HG02759 (cell line): ENCODE results near the gene NXPH2.
"Not testable (repeated sequence)": the region's sequence is repeated elsewhere in the genome, so short reads cannot be mapped to it uniquely, and the experiment has no call there.

Experiments used
- ATAC-seq: cut with Tn5 transposase; IDR thresholded peaks from one replicate; pipeline ENCODE4 v1.9.1; 2021; ENCODE audit warnings: mild to moderate bottlenecking, moderate library complexity; ENCODE audit not compliant: unreplicated experiment

Gene NXPH2

DNA sequence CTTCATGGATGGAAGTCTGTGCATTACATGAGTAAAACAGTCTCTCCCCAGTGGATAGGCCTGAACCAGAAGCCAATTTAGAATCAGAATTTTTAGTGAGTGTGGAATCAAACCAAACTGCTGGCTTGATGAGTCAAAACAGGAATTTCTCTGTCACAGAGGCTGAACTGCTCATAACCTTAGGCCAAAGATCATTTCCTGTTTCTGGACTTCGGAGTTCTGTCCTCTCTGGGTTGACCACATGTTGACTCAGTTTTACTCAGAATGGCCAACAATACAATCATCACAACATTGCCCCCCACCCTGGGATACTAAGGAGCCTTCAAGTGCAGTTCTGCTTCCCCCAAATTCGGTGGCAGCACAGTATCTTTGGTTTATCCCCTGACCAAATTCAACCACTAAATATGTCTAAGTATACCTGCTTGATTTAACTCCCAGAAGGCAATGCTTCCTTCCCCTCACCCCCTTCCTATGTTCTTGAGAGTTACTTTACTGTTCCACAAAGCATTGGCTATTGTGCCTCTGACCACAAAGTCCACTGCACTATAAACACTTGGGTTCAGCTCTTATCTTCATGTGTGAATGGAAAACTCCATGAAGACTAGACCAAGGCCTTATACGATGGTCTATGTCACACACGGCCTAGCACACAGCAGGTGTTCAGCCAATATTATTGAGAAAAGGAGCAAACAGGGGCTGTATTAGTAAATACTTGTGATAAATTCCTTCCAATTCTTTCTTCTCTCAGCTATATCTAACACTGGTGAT, 67.8 kb downstream of the NXPH2 start:
- ATAC-seq, result peak; percentile 93

DNA sequence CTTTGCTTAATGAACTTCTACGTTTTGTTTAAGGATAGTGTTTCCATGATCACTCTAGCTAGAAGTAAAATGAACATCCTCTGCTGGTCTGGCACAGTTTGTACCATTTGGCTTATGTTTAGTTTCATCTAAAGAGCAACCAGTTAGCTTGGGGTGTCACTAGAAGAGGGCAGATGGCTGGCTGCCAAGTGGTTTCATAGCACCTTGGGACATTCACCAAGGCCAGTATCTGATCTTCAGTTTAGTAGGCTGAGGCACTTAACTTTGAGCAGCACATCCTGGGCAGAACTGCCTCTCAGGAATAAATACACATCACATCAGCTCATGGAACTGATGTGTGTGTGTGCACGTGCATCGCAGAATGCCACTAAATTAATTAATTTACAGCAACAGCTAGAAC, 68.4 kb downstream of the NXPH2 start:
- peak; percentile 49 for ATAC-seq

DNA sequence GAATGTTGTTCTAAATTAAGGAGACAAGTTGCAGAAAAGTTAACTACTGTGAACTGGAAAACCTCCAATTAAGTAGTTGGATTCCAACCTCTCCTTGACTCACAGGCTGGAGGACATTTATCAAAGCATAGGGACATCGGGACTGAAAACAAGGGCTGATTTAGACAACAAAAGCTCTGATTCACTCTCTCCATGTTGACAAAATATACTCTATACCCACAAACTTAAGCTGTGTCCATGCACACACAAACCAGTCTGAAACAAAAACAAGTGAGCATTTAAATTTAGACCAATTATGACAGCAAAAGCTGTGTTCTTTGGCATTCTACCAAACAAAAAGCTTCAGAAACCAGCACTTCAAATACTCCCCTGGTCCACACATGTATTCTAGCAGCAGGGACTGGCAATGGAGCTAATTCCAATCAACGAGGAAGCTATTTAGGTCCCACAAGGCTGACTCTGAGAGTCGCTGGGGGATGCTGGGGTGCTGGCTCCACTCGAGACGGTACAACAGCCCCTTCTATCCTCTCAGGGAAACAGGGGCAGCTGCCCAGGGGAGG, 71.4 kb downstream of the NXPH2 start:
- ATAC-seq, result no peak

DNA sequence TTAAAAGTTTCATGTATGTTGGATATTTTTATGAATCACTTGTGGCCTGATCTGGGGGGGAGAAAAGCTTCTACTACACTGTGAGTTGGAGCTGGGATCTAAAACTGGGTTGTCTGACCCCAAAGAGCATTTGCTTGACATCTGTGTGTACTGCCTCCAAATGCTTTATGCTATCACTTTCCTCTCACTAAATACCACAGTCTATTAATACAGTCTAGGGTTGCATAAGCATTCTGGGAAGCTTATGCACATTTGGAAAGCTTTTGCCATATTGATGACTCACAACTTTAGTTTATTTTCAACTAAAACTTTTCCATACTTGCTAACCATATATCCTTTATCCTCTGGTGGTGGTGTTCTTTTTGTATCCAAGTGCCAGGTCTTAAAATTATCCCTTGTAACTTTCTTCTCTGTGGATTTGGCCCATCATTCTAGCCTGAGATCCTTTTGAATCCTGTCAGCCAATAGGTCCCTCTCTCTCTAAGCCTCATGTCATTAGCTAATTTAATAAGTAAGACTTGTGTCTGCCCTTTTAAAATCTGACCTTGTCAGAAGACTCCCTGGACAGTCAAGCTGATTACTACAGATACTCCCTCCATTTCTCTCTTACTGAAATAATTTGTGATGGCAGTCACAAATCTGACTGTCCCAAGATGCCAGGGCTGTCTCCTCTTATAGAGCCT, 72.7 kb downstream of the NXPH2 start:
- ATAC-seq, result no peak

DNA sequence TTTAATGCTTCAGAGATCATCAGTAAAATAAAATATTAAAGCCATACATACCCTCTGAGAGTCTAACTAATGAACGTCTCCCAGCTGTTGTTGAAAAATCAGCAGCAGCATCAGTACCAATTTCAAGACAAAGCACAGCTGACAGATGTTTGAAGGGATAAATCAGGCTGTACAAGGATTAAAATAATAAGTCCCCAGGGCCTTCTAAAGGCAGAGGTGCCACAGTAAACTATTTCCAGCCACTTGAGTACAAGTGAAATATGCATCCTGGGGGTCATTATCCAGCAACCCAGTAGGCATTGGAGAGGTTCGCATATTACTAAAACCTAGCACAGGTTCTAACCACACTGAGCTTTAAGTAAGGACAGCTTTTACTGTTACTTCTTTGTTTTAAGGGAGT, 76.9 kb downstream of the NXPH2 start:
- ATAC-seq, result no peak

DNA sequence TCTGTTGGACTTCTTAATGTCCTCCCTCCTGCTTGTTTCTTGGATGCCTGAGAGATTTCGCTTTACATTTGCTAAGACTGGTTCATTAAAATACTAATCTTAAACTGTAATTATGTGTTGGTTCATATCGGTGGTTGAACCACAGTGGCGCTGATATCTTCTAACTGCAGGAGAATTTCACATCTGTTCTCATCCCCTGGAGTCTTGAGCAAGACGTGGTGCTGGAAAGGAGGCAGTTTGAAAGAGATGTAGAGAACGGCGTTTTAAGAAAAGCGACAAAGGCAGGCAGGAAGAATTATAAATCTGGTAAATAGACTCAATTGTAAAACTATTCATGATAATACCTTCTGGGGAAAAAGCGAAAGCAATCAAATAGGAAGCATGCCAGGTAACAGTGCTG, 79.5 kb downstream of the NXPH2 start:
- ATAC-seq, result no peak

DNA sequence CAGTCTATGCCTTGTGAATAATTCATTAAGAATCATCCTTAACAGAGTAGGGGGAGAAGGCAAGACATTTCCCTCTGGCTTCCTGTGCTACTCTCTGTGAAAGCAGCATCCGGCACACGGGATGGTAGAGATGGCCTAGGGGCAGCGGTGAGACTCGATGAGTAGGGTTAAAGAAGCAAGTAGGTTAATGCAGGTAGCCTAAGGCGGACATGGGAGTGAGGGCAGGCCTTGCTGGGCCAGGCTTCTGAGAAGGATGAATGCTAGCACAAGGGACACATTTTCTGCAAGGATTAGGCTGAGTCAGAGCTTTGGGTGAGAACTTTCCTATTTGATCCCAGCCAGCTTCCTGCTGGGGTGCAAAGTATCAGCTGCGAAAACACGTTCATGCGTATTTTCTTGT, 80.8 kb downstream of the NXPH2 start:
- ATAC-seq, result no peak

DNA sequence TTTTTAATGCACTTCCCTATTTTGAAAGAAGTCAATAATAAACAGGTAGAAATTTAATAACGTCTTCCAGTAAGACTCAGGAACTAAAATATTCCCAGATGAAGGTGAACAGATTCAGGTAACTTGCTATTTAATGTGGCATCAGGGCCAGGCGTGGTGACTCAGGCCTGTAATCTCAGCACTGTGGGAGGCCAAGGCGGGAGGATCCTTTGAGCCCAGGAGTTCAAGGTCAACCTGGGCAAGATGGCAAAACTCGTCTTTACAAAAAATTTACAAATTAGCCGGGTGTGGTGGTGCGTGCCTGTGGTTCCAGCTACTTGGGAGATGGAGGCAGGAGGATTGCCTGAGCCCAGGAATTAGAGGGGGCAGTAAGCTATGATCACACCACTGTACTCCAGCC, 81.8 kb downstream of the NXPH2 start:
- no peak for ATAC-seq

DNA sequence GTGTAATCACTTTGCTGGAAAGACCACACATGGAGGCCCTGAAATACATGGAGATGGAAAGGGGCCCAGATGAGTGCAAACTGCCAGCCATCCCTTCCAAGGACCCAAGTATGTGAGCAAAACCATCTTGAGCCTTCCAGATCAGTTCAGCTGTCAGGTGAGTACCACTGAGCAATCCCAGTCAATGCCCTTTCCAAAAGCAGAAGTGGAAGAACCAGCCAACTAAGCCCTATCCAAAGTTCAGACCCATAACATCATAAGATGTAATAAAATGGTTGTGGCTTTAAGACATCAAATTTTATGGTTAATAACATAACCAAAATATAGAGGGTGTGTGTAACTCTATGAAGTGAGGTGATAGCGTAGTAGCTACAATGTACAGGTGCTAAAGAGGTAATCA, 88.5 kb downstream of the NXPH2 start:
- ATAC-seq, result no peak

DNA sequence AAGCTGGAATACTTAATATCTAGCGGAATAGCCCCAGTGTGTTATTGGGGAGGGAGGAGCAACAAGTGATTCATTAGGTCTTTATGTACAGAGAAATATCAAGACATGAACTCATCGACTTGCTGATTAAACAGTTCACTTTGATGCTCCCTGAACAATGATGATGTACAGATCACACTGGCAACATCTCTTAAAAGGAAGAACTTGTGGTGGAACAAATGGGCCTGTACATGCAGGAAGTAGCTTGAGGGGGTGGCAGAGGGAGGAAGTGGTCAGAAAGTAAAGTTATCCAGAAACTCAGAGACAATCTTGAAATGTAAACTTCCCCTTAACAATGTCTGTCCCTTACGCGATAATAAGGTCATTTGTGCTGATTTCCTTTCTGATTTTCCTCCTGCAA, 90.5 kb downstream of the NXPH2 start:
- peak; percentile 53 for ATAC-seq

DNA sequence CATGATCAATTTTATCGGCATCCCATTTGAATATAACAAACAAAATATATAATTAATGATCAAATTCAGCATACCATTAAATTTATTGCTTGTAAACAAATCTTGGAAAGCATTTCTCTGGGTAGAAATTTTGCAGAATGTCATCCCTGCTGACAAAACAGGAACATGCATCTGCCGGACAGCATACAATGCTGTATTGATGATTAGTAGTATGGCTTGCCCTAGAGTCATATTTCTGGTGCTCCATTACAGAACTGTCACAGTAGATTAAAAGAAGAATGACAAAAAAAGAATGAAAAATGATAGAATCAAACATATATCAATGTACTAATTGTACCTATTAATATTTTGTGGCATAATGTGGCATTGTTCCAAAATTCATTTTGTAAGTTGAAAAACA, 98.0 kb downstream of the NXPH2 start:
- no peak for ATAC-seq

DNA sequence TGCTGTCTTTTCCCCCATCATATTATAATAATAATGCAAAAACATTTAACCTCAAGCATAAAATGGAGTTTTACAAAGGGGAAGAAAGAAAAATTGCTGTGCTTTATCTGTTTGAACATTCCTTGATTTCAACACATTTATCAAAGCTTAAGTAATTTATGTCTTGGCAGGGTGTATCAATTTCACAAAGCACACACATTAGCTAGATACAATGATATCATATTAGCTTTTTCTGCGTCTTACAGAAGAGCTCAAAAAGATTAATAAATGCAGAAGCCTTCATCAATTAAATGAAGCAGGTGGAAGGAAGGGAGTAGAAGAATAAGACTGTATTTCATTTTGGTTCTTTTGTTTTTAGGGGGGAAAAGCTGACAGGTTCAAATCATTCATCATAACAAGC, 103.0 kb downstream of the NXPH2 start:
- no peak for ATAC-seq

DNA sequence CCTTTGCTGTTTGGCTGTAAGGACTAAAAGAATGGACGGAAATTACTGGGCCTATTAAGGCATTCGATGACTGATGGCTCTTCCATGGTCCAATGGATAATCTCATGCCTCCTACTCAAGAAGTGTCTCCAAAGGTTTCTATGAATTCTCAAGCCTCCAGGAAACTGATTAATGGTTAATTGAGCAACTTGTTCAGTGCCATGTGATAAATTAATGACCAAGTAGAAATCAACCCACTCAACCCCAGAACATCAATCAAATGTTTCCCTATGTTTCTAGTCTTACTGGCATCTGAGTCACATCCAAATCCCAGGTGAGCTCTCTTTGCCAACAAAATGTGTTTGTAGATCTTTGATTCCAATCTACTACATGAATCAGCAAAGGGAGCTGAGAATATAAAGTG, 103.6 kb downstream of the NXPH2 start:
- no peak for ATAC-seq

DNA sequence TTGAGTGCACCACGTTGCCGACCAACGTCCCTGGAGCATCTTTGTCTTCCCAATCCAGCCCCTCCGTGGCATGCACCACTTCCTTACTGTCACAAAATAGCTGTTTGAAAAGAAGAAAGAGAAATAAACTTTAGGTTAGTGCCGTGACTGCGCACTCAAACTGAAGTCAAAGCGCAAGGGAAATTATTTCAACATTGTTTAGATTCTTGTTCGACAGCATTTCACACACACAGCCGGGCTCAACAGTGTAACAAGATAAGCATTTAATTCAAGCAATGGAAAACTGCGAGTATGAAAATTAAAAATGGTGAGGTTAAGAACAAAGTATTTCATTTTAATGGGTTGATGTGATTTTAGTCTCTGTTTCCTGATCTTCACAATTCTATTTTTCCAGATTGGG, 108.6 kb downstream of the NXPH2 start:
- ATAC-seq, result no peak

DNA sequence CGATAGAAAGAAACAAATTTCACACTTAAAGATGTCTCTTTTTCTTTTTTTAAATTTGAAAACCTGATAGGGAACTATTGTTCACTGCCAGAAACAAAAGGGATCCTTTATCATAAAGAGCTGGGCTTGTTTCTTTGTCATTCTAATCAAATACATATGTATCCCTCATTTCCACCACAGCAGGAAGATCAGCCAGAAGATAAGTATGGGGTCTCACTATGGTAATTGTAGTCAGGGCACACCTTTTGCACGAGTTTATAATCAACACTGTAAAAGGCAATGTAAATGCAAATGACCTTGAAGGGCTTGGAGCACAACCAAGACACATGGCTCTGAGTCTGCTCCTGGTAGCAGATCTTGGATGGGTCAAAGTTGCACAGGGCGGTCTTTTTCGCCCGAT, 109.5 kb downstream of the NXPH2 start:
- ATAC-seq, result no peak

DNA sequence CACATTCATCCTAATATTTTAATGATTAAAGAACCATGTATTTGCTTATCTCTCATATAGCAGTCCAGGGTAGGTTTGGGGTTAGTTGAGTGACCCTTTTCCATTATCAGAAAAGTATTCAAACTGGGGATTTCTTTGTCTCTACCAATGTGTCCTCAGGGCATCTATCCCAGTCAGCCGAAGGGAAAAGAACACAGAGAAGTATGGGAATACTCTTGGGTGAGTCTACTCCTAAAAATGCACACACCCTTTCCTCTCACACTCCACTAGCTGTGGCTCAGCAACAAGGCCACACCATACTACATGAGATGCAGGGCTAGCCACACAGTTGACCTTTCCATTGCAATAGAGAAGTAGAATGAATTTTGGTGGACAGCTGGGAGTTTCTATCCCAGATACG, 114.3 kb downstream of the NXPH2 start:
- ATAC-seq, result no peak

DNA sequence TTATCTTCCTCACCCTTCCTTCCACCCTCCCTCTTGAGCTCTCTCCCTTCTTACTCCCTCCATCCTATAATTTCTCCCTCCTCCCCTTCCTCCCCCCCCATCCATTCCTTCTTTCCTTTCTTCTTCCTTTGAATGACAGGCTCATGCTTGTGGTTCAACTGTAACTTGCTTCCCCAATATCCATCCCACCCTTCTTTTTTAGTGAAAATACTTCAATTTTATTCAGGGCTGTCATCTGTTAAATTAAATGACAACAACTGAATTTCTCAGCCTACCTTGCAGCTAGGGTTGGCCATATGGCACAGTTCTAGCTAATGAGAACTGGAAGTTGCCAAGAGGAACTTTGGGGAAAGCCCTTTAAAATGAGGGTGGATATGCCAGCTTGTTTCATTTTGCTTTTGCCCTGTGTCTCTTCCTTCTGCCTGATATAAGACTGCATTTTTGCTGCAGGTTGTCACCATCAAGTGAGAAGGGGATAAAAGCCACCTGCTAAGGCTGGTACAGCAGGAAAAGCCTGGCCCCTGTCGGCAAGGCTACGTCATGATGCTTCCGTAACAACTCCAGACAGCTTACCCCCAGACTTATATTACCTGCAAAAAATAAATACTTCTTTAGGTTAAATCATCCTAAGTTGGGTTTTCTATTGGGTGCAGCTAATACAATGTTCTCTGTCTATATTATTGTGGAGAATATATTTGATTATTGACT, 121.8 kb downstream of the NXPH2 start:
- ATAC-seq, result no peak

DNA sequence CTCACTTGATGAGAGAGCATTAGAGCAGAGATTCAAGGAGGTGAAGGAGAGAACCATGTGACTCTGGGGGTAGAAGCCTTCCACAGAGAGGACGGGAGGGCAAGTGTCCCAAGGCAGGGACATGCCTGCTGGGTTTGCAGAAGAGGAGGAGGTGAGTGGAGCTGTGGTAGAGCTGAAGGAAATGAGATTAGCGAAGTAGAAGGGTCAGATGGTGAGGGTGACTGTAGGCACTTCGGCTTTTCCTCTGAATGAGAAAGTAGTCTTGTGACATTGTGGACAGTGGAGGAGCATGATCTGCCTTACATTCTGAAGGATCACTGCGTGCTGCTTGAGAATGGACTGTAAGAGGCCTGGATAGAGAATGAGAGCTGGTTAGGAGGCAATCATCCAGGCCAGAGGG, 126.0 kb downstream of the NXPH2 start:
- no peak for ATAC-seq

DNA sequence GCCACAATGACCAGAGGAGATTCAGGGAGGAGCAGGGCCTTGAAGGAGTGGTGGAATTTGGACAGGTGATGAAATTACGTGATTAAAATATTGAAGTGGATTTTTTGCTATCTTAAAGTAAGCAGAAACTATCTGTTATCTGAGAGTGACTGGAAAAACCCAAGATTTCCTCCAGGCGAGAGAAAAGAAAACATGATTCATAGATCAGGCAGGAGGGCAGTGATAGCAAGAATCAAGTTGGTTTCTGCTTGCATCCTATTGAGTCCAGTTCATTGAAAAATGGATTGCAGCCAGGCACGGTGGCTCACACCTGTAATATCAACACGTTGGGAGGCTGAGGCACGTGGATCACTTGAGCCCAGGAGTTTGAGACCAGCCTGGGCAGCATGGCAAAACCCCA, 127.8 kb downstream of the NXPH2 start:
- no peak for ATAC-seq

DNA sequence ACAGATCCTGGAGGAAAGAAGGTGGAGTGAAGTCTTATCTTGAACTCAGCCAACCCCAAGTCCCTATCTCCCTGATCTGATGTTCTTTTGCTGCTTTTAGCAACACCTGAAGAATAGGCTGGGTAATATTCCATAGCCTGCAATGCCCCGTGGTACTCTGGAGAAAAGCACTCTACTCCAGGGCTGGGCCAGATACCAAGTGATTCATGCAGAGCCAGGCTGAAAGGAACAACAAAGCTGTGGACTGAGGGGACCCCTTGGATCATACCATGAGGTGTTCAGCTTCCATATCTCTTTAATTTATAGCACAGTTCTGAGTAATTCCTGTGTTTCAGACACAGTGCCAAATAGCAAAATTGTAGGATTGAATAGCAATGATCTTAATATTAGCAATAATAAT, 130.6 kb downstream of the NXPH2 start:
- no peak for ATAC-seq

DNA sequence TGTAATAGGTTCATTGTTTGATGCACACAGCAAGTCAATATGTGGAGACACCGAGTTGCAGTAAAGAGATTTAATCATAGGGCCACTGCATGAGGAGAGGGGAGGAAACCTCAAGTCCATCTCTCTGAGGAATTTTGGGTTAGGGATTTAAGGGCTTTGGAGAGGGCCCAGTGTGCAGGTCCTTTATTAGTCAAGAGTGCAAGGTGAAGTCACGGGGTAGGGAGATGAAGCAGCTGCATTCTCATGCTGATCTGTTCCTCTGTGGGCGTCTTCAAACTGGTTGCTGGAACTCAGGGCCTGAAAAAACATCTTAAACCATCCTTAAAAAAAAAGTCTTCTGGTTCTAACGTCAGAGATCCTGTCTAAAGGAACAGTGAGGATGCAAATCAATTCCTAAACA, 131.6 kb downstream of the NXPH2 start:
- no peak for ATAC-seq

DNA sequence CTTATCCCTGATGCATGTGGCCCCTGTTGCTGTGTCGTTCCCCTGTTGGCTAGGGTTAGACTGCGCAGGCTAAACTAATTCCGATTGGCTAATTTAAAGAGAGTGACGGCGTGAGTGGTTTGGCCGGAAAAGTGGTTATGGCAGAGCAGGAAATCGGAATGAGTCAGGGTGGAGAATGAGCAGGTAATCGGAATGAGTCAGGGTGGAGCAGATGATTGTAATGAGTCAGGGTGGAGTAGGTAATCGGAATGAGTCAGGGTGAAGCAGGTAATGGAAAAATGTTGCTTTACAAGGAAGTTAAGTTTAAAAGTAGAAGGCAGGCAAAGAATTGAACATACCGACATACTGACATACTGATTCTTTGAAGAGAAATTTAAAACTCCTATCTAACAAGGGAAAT, 135.4 kb downstream of the NXPH2 start:
- ATAC-seq, result not testable (repeated sequence)
